Small intestine (tissue), 7 donors: ENCODE measurements around the gene ASPRV1. TPM values are rescaled to one million over a fixed set of nuclear protein-coding genes. Genes with fewer than 3 reads are reported as not detected.
A peak's percentile ranks its signal among the peaks of the same experiment; 100 is the strongest.

Source experiments
- DNase-seq, 2 donors: peaks; one replicate each; pipeline versions ENCODE4 v3.0.0 to v3.0.0-alpha.2; 2013
- FAIRE-seq: peaks from 2 replicates; lab custom pipeline; 2012; peaks lifted over from hg19 to GRCh38; lab: Jason Lieb, UNC
- H3K27ac ChIP-seq, 3 donors: one replicate each; pipeline ENCODE4 v1.5.1; 2013; ENCODE audit warnings: low read length in 2 of 3, mild to moderate bottlenecking in 2 of 3, control low read depth in 1 of 3, inconsistent platforms in 1 of 3, low read depth in 1 of 3, moderate library complexity in 1 of 3
- H3K27me3 ChIP-seq, 3 donors: one replicate each; pipeline ENCODE4 v1.6.1; 2013; ENCODE audit warnings: low read length in 3 of 3, inconsistent platforms in 1 of 3; ENCODE audit not compliant: control insufficient read depth in 3 of 3, insufficient read depth in 3 of 3
- H3K36me3 ChIP-seq, 3 donors: one replicate each; pipeline ENCODE4 v1.6.1; 2013; ENCODE audit warnings: low read length in 3 of 3, inconsistent platforms in 1 of 3, low read depth in 1 of 3, mild to moderate bottlenecking in 1 of 3, moderate library complexity in 1 of 3; ENCODE audit not compliant: control insufficient read depth in 3 of 3, insufficient read depth in 2 of 3
- H3K4me1 ChIP-seq, 3 donors: one replicate each; pipeline ENCODE4 v1.6.1; 2013; ENCODE audit warnings: low read length in 2 of 3, inconsistent platforms in 1 of 3, low read depth in 1 of 3, mild to moderate bottlenecking in 1 of 3, moderate library complexity in 1 of 3; ENCODE audit not compliant: control insufficient read depth in 3 of 3, insufficient read depth in 2 of 3
- H3K4me3 ChIP-seq, 3 donors: one replicate each; pipeline ENCODE4 v1.5.1; 2013; ENCODE audit warnings: low read length in 3 of 3, control low read depth in 1 of 3, inconsistent platforms in 1 of 3, low read depth in 1 of 3, mild to moderate bottlenecking in 1 of 3, moderate library complexity in 1 of 3
- H3K9me3 ChIP-seq, 2 donors: one replicate each; pipeline ENCODE4 v1.6.1; 2013; ENCODE audit warnings: low read depth in 1 of 2, low read length in 1 of 2; ENCODE audit not compliant: control insufficient read depth in 2 of 2, insufficient read depth in 1 of 2
- WGBS, 3 donors: extraction: QIAGEN DNeasy Blood & Tissue Kit; methylation state at CpG; one replicate each; pipeline ENCODE4 v1.1.7; 2013; 5-methylcytosine and 5-hydroxymethylcytosine counted together
- polyA plus RNA-seq, 4 donors: library from polyadenylated mRNA; stranded (reverse) in 3 of 4; unstranded in 1 of 4; fragments of 200-250 nt in 3 of 4; fragments of 120-200 nt in 1 of 4; gene quantifications; one replicate each; pipeline versions ENCODE4 v1.2.1 to v1.2.3, GENCODE V29; 2013
- donor health status: healthy with polysubstance abuse.
- donor health status: control.
- donor health status: control.
- donor health status: Bipolar disorder and iron deficiency.
- donor health status: healthy.

Gene ASPRV1
- polyA plus RNA-seq, 4 donors = 1.3 to 3.5 (median 2.3) TPM

DNA sequence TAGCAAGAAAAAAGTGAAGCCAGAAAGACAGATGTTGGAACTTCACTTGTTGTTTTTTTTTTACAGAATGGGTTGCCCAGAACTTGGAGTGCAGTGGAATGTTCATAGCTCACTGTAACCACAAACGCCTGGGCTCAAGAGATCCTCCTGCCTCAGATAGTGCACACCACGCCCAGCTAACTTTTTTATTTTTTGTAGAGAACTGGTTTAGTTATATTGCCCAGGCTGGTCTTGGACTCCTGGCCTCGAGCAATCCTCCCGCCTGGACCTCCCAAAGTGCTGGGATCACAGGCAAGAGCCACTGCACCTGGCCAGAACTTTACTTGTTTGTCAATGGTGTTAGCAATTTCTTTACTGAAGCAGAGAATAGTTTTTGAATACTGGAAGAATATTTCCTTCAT, 11.9 kb upstream of the ASPRV1 start:
- peak; percentile 48 to 61 for DNase-seq
- 23 to 59% (median 34%) methylated on average over 4 of the region's 4 CpGs for WGBS, 3 donors
- H3K36me3 ChIP-seq = no peaks in the 10 kb centered on the region
- H3K27ac ChIP-seq = no peak overlapping the region
- no peaks in the 10 kb centered on the region for H3K27me3 ChIP-seq
- H3K9me3 ChIP-seq = no peaks in the 10 kb centered on the region
- no peak overlapping the region for H3K4me3 ChIP-seq
- peaks cover 0 to 12% (median 4%) of the 10 kb centered on the region in 3 donors for H3K4me1 ChIP-seq
- no peak for FAIRE-seq

GRCh38 chr2:69972822-69973221, 11.4 kb upstream of the ASPRV1 start:
- H3K4me3 ChIP-seq = no peak overlapping the region
- H3K36me3 ChIP-seq = no peaks in the 10 kb centered on the region
- no peak overlapping the region for H3K27ac ChIP-seq
- H3K4me1 ChIP-seq = peaks cover 0 to 12% (median 4%) of the 10 kb centered on the region in 3 donors
- H3K9me3 ChIP-seq = no peaks in the 10 kb centered on the region
- no peaks in the 10 kb centered on the region for H3K27me3 ChIP-seq
- DNase-seq (no peak), FAIRE-seq (no peak)
- 85 to 94% (median 88%) methylated on average over 1 of the region's 1 CpG for WGBS, 3 donors

DNA sequence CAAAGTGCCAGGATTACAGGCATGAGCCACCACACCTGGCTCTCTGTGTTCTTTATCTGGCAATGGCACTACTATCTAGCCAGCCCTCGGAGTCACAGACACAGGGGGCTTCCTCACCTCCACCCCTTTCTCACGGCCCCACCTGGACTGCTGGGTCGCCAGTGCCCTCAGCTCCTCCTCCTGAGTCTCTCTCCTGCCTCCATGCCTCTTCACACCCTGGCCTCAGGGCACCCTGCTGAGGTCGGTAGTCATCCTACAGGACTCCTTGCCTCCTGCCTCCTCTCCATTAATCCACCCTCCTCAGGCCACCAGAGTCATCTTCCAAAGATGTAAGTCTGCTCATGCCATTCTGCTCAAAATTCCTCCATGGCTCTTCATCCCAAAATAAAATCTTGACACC, 8.6 kb upstream of the ASPRV1 start:
- Histone ChIP-seq H3K9me3 (no peaks in the 10 kb centered on the region), H3K27ac (no peak overlapping the region), H3K27me3 (no peaks in the 10 kb centered on the region), H3K36me3 (no peaks in the 10 kb centered on the region), H3K4me3 (no peak overlapping the region), H3K4me1 (peaks cover 0 to 8% (median 4%) of the 10 kb centered on the region in 3 donors)
- FAIRE-seq = no peak
- 72 to 74% (median 74%) methylated on average over 4 of the region's 4 CpGs for WGBS, 3 donors
- no peak for DNase-seq

DNA sequence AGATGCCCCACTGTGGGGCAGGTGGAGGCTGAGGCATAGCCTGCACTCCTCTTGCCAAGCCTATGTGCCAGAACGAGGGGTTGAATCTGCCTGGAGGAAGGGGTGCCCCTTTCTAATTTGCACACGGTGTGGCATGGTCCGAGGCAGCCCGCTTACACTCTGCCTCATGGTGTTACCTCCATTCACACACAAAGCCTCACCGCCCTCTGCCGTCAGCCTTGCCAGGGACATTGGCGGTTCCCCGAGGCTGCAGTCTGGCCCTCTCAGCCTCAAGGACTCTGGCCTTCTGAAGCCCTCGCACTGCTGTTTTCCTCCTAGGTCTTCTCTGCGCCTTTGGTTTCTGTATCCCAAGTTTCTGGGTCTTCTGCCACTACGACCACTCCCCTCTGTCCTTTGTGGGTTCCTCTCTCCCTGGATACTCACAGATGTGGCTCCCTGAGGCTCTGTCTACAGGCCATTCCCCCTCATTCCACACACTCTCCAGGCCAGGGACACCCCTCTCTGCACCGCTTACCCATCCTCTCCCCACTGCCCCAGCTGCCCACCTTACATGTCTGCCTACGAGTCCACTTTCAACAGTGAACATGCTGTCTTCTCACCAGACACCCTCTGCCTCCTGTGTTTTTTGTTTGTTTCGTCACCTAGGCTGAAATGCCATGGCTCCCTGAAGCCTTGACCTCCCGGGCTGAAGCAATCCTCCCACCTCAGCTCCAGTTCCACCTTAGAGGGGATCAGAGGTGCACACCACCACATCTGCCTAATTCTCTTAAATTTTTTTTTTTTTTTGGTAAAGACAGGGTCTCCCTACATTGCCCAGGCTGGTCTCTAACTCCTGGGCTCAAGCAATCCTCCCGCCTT, 7.9 kb upstream of the ASPRV1 start:
- no peaks in the 10 kb centered on the region for H3K9me3 ChIP-seq
- no peak overlapping the region for H3K4me3 ChIP-seq
- H3K4me1 ChIP-seq = peaks cover 0 to 14% (median 4%) of the 10 kb centered on the region in 3 donors
- FAIRE-seq (no peak), DNase-seq (no peak)
- no peaks in the 10 kb centered on the region for H3K27me3 ChIP-seq
- no peak overlapping the region for H3K27ac ChIP-seq
- 89 to 94% (median 94%) methylated on average over 16 of the region's 16 CpGs for WGBS, 3 donors
- H3K36me3 ChIP-seq = no peaks in the 10 kb centered on the region

GRCh38 chr2:69968609-69969008, 7.2 kb upstream of the ASPRV1 start:
- FAIRE-seq = no peak
- H3K4me3 ChIP-seq = no peak overlapping the region
- H3K27ac ChIP-seq = no peak overlapping the region
- H3K27me3 ChIP-seq = no peaks in the 10 kb centered on the region
- WGBS, 3 donors = 83 to 87% (median 84%) methylated on average over 9 to 10 of the region's 10 CpGs
- H3K9me3 ChIP-seq = no peaks in the 10 kb centered on the region
- H3K36me3 ChIP-seq = no peaks in the 10 kb centered on the region
- peaks cover 3 to 21% (median 6%) of the 10 kb centered on the region in 3 donors for H3K4me1 ChIP-seq
- no peak for DNase-seq

GRCh38 chr2:69966496-69966895, 5.1 kb upstream of the ASPRV1 start:
- DNase-seq = no peak
- no peak for FAIRE-seq
- Histone ChIP-seq H3K4me3 (no peak overlapping the region), H3K4me1 (peaks cover 4 to 36% (median 7%) of the 10 kb centered on the region in 3 donors), H3K27me3 (no peaks in the 10 kb centered on the region), H3K27ac (no peak overlapping the region), H3K9me3 (no peaks in the 10 kb centered on the region), H3K36me3 (peaks cover 0 to 5% (median 0%) of the 10 kb centered on the region in 3 donors)
- WGBS, 3 donors = 92 to 100% (median 97%) methylated on average over 2 of the region's 2 CpGs

GRCh38 chr2:69965756-69966445, 4.5 kb upstream of the ASPRV1 start:
- H3K27ac ChIP-seq = no peak overlapping the region
- FAIRE-seq (no peak), DNase-seq (no peak)
- 94 to 98% (median 97%) methylated on average over 8 of the region's 8 CpGs for WGBS, 3 donors
- no peaks in the 10 kb centered on the region for H3K27me3 ChIP-seq
- H3K4me3 ChIP-seq = no peak overlapping the region
- H3K36me3 ChIP-seq = peaks cover 0 to 5% (median 0%) of the 10 kb centered on the region in 3 donors
- H3K4me1 ChIP-seq = peaks cover 4 to 36% (median 7%) of the 10 kb centered on the region in 3 donors
- no peaks in the 10 kb centered on the region for H3K9me3 ChIP-seq

DNA sequence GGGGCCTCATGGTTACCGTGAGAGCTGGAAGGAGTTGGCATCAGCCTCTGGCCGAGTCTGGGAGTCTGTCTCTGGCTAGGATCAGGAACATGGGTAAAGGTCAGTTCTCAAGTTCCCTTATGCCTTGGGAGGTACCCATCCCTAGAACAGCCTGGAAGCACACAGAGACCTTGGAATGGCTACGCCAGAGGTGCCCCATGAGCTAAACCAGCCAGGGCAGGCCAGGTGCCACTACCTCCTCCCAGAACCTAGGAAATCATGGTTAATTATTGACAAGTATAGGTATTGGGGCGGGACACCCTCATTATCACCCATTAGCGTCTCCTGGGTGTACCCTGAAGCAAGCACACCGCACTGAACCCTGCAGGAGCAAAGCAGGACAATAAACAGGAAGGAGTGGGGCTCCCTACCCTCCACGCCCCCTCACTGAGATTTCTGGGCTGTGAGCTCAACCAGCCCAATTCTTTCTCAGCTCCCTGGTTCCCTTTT, 3.0 kb upstream of the ASPRV1 start:
- peak; percentile 94 to 99 for DNase-seq
- Histone ChIP-seq H3K27ac (peak overlapping the region; percentile 82 to 93 (median 92)), H3K4me1 (peaks cover 4 to 36% (median 7%) of the 10 kb centered on the region in 3 donors), H3K36me3 (peaks cover 0 to 5% (median 0%) of the 10 kb centered on the region in 3 donors), H3K27me3 (no peaks in the 10 kb centered on the region), H3K9me3 (no peaks in the 10 kb centered on the region), H3K4me3 (peak overlapping the region in 1 of 3 donors; percentile 4)
- no peak for FAIRE-seq
- 13 to 61% (median 34%) methylated on average over 7 of the region's 7 CpGs for WGBS, 3 donors
